ENCODE data around the gene CSRNP3.
A peak's percentile ranks its signal among the peaks of the same experiment; 100 is the strongest.

CSRNP3 gene

GRCh38 chr2:165693838-165694237 is 224.3 kb downstream of the CSRNP3 start:
- no peak for TF ChIP-seq EZH2phosphoT487 (IDR thresholded peaks at IDR 0.05; ENCODE audit: borderline replicate concordance)
- TF ChIP-seq, protein P1, sequence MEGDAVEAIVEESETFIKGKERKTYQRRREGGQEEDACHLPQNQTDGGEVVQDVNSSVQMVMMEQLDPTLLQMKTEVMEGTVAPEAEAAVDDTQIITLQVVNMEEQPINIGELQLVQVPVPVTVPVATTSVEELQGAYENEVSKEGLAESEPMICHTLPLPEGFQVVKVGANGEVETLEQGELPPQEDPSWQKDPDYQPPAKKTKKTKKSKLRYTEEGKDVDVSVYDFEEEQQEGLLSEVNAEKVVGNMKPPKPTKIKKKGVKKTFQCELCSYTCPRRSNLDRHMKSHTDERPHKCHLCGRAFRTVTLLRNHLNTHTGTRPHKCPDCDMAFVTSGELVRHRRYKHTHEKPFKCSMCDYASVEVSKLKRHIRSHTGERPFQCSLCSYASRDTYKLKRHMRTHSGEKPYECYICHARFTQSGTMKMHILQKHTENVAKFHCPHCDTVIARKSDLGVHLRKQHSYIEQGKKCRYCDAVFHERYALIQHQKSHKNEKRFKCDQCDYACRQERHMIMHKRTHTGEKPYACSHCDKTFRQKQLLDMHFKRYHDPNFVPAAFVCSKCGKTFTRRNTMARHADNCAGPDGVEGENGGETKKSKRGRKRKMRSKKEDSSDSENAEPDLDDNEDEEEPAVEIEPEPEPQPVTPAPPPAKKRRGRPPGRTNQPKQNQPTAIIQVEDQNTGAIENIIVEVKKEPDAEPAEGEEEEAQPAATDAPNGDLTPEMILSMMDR (conservative IDR thresholded peaks at IDR 0.05; ENCODE audit: low read length) = no peak

DNA sequence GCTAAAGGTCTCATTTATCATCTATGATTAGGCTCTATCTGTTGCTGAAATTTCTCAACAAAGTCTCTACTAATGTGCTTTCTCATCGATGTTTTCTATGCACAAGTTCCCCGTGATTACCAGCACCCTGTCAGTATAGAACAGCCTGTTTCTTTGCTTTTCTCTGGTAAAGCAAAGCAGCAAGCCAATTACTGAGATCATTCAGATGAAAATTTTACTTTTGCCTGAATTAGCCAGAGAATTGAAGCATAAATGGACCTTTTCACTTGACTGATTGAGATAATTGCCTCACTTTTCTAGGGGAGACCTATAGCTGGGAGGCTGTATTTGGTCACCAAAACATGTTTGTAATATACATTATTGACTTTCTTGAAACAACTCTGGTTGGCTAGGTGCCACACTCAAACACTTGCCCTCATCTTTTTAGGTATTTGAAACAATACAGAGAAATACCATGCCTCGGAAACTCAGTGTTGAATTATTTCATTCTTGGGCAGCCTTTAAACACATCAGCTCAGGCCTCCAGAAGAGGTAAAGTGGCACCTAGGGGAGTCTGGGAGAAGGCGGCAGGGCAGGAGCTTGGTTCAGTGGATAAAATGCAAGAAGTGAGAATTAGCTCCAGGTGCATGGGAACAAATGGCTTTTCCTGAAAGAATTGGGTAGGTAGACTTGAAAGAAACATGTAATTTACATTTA is 228.4 kb downstream of the CSRNP3 start:
- H3K4me2 ChIP-seq (ENCODE audit: low read depth, low read length, poor library complexity, severe bottlenecking) = no peak overlapping the region
- no peaks in the 10 kb centered on the region for H4K20me1 ChIP-seq (ENCODE audit: insufficient read depth, low read length, poor library complexity, severe bottlenecking)
- no peaks in the 10 kb centered on the region for H3K9me3 ChIP-seq (ENCODE audit: insufficient read depth, low read depth, low read length)
- no peaks in the 10 kb centered on the region for H3K27me3 ChIP-seq (ENCODE audit: insufficient read depth, low read length, poor library complexity, severe bottlenecking)
- no peak overlapping the region for H3K4me3 ChIP-seq (ENCODE audit: low read length, poor library complexity, severe bottlenecking)
- no peaks in the 10 kb centered on the region for H3K4me1 ChIP-seq (ENCODE audit: insufficient read depth, low read length, poor library complexity, severe bottlenecking)
- no peaks in the 10 kb centered on the region for H3F3A ChIP-seq (ENCODE audit: low read depth)
- peak overlapping the region; percentile 61 for H2AFZ ChIP-seq (ENCODE audit: low read length)
- H3K9ac ChIP-seq (ENCODE audit: low read depth, low read length, poor library complexity, severe bottlenecking) = no peak overlapping the region
- no peaks in the 10 kb centered on the region for H3K79me2 ChIP-seq (ENCODE audit: insufficient read depth, low read length)
- no peaks in the 10 kb centered on the region for H3K36me3 ChIP-seq (ENCODE audit: insufficient read depth, low read length)
- H3K9me2 ChIP-seq (replicated peaks; ENCODE audit: low read depth, low read length) = no peaks in the 10 kb centered on the region
- no peak for TF ChIP-seq EZH2phosphoT487 (IDR thresholded peaks at IDR 0.05; ENCODE audit: borderline replicate concordance)
- TF ChIP-seq, protein P1 (conservative IDR thresholded peaks at IDR 0.05; ENCODE audit: low read length) = no peak

More at GRCh38 chr2:165693838-165694237, 224.3 kb downstream of the CSRNP3 start:
- H3K36me3 ChIP-seq (ENCODE audit: insufficient read depth, low read length) = no peaks in the 10 kb centered on the region
- H4K20me1 ChIP-seq (ENCODE audit: insufficient read depth, low read length, poor library complexity, severe bottlenecking) = no peaks in the 10 kb centered on the region
- H3K4me2 ChIP-seq (ENCODE audit: low read depth, low read length, poor library complexity, severe bottlenecking) = no peak overlapping the region
- no peaks in the 10 kb centered on the region for H3K27me3 ChIP-seq (ENCODE audit: insufficient read depth, low read length, poor library complexity, severe bottlenecking)
- H3K9me3 ChIP-seq (ENCODE audit: insufficient read depth, low read depth, low read length) = no peaks in the 10 kb centered on the region
- no peak overlapping the region for H3K9ac ChIP-seq (ENCODE audit: low read depth, low read length, poor library complexity, severe bottlenecking)
- no peaks in the 10 kb centered on the region for H3K79me2 ChIP-seq (ENCODE audit: insufficient read depth, low read length)
- H3K4me1 ChIP-seq (ENCODE audit: insufficient read depth, low read length, poor library complexity, severe bottlenecking) = no peaks in the 10 kb centered on the region
- no peaks in the 10 kb centered on the region for H3F3A ChIP-seq (ENCODE audit: low read depth)
- no peak overlapping the region for H3K4me3 ChIP-seq (ENCODE audit: low read length, poor library complexity, severe bottlenecking)
- no peak overlapping the region for H2AFZ ChIP-seq (ENCODE audit: low read length)
- no peaks in the 10 kb centered on the region for H3K9me2 ChIP-seq (replicated peaks; ENCODE audit: low read depth, low read length)

DNA sequence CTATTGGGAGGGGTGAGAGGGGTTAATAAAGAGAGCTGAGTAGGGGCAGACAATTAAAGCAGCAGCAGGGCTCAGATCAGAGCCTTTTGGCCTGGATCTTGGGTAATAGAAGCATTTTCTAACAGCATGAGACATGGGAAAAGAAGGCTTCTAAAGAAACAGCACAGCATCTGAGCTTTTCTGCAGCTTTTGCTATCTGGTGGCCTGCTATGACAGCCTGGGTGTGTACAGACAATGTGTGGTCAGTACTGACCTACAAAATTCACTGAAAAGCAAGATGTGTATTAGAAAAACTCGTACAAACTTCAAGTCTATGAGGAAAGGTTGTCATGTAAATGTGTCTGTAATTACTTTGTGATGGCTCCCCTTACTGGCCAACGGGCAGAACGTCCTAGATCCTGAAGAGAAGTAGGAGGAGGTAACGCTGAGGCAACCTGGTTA is 229.0 kb downstream of the CSRNP3 start:
- TF ChIP-seq, protein P1 (conservative IDR thresholded peaks at IDR 0.05; ENCODE audit: low read length) = peak; percentile 70
- no peak for TF ChIP-seq EZH2phosphoT487 (IDR thresholded peaks at IDR 0.05; ENCODE audit: borderline replicate concordance)
- H3K4me1 ChIP-seq (ENCODE audit: insufficient read depth, low read length, poor library complexity, severe bottlenecking) = no peaks in the 10 kb centered on the region
- H3K79me2 ChIP-seq (ENCODE audit: insufficient read depth, low read length) = no peaks in the 10 kb centered on the region
- H3F3A ChIP-seq (ENCODE audit: low read depth) = no peaks in the 10 kb centered on the region
- H3K9me2 ChIP-seq (replicated peaks; ENCODE audit: low read depth, low read length) = no peaks in the 10 kb centered on the region
- H3K4me3 ChIP-seq (ENCODE audit: low read length, poor library complexity, severe bottlenecking) = no peak overlapping the region
- peak overlapping the region; percentile 61 for H2AFZ ChIP-seq (ENCODE audit: low read length)
- no peak overlapping the region for H3K9ac ChIP-seq (ENCODE audit: low read depth, low read length, poor library complexity, severe bottlenecking)
- H3K9me3 ChIP-seq (ENCODE audit: insufficient read depth, low read depth, low read length) = no peaks in the 10 kb centered on the region
- no peaks in the 10 kb centered on the region for H4K20me1 ChIP-seq (ENCODE audit: insufficient read depth, low read length, poor library complexity, severe bottlenecking)
- no peaks in the 10 kb centered on the region for H3K36me3 ChIP-seq (ENCODE audit: insufficient read depth, low read length)
- no peaks in the 10 kb centered on the region for H3K27me3 ChIP-seq (ENCODE audit: insufficient read depth, low read length, poor library complexity, severe bottlenecking)
- H3K4me2 ChIP-seq (ENCODE audit: low read depth, low read length, poor library complexity, severe bottlenecking) = no peak overlapping the region

All from Loucy (cell line).